GM19023 (cell line): ENCODE data around the gene OPN4.

Source experiments
- ATAC-seq: cut with Tn5 transposase; IDR thresholded peaks from one replicate; pipeline ENCODE4 v1.9.1; 2021; ENCODE audit warnings: mild to moderate bottlenecking, moderate library complexity; ENCODE audit not compliant: unreplicated experiment

OPN4 gene

DNA sequence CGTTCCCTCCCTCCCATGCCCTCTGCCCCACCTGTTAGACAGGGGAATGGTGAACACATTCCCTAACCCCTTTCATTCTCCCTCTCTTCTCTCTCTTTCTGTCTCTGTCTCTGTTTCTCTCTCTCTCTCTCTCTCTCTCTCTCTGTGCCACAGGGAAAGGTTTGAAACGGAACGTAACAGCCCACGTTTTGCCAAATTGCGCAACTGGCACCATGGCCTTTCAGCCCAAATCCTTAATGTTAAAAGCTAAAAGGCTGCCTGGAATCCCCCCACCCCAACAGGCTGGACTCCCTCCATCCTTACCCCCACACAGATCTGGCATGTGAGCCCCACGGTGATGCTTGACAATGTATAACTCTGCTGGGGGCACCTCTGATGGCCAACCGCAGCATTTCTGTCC lies 44.8 kb downstream of the OPN4 start:
- no peak for ATAC-seq

DNA sequence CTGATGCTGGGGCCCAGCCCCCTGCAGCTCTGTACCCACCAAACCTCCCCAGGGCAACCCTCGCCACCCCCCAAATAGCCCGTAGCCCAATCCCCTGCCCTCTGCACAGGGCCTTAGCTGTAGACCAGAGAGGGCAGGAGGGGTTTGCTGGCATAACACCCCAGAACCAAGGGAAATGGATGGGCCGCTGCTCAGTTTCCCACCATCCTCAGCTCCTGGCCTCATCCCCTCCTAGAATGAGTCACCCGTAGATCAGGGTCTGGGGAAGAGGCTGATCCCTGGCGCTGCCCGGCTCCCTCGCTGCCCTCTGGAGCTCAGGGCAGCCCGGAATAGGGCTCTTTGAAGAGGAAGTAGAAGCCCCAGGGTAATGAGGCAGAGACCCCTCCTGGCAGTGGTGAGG lies 45.2 kb downstream of the OPN4 start:
- no peak for ATAC-seq

DNA sequence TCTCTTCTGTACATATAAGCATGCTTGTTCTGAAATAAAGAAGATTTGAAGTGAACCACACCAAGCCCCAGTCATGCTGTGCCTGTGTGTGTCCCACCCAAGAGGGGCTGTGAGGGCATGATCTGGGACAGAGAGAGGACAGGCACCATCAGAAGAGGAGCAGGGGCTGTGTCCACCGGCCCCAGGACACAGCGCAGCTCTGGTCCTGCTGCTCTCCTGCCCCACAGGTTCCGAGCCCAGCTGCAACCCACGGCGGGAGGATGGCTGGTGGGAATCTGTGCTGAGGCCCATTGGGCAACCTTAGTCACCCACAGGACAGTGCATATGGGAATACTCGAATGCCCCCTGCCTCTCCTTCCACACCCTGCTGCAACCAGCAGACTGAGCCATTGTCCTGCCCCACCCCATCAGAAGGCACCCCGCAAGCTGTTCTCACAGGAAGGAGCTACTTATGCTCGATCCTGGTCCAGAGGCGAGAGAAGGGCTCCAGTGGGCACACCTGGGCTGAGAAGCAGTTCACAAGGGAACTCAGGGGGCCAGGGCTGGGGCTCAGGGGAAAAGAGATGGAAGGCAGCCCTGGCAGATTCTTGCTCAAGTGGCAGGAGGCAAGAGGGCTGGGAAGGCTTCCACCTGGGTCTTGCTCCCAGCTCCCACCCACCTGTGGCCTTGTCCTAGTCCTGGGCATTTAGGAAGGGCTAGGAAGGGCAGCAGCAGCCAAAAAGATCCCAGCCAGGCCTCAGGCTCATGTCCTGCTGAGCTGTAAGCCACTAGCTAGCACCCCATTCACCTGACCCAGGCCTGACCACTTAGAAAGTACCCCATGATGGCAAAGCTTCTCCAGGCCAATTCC lies 45.9 kb downstream of the OPN4 start:
- ATAC-seq: no peak

DNA sequence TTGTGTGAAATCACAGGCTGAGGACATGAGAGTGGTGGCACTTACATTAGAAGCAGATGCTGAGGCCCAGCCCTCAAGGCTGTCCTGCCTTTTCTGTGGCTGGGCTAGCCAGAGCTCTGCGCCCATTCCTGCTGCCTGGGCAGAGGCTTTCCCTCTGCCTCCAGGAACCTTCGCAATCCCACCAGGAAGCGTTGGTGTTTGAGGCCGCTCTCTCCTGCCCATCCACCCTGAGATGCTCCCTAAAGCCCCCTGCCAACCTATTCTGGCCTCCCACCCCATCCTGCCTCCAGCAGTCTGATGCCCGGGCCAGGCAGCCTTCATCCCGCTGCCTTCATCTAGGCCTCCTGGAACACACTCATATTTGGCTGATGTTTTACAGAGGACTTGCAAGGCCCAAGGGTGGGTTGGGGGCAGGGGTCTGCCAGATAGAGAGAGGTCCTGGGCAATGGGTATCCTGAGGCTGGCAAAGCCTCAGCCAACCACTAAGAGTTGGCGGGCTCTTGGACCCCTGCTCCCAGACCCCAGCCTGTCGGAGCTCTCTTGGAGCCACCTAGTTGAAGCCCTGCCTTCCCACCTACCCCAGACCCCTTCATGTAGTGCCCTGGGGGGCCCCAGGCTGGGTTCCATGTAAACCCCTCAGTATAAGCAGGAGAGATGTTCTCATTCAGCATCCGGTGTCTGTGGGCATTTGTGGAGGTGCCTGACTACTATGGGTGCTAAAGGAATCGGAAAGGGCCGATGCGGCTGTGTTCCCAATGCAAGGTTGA lies 46.7 kb downstream of the OPN4 start:
- no peak for ATAC-seq

DNA sequence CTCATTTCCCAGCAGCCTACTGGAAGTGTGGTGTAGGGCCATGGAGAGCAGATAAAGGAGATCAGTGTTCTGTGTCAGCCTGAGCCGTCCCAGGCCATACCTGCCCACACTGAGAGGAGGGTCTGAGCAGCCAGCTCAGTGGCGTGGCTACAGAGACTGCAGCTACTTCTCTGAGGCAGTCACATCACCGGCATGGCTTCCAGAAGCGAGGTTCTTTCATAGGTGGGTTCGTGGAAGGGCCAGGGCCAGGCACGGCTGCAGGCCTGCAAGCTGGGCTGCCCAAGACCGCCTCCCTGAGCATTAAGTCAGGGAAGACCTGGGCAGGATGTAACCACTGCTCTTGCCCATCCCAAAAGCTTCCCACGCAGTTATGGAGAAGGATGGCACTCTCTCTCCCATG lies 48.8 kb downstream of the OPN4 start:
- ATAC-seq: no peak

DNA sequence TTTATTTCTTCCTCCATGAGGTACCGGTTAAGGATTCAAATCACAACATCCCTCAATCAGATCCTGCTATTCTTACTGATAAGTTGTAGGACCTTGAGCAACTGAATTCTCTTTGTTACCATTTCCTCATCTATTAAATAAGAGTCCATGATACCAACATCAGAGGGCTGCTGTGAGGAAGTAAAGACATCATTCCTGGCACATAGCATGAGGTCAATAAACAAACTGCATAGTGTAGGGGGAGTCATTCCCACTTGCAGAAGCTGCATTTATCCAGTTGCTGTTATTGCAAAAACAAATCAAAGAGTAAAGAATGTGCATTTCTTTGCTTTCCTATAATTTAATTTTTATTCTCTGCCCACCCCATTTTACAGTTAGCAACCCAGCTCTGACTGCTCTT lies 50.8 kb downstream of the OPN4 start:
- ATAC-seq: no peak

DNA sequence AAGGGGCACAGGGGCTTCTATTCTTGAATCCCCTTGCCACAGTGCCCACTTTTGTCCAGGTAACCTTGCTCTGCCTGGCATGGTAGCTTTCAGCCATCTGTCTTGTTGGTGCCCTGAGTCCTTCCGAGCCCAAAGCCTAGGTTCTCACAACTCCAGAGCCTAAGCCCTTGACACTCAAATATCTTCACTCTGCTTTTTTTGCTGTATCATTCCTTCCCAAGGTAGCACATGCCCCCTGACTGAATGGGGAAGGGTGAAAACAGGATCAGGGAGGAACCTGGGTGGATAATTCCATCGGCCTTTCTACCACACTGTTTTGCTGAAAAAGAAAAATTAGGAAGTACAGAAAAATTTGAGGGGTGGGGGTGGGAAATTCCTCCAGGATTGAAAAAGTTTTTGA lies 51.6 kb downstream of the OPN4 start:
- no peak for ATAC-seq

DNA sequence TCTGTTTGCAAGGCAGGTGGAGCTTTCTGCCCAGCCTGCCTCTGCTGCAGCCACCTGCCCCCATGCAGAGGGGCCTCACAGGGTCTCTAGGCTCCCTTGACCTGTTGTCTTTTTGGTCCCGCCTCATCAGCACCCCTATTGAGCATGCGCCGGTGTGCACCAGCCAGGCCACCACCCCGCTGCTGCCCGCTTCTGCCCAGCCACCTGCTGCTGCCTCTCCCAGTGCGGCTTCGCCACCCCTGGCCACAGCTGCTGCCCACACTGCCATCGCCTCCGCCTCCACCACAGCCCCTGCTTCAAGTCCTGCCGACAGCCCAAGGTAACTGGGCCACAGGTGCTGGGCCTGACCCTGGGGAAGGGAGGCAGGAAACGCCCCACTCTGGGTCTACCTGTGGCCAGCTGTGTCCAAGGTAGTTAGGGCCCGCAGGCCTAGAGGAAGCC lies 52.1 kb downstream of the OPN4 start:
- ATAC-seq: no peak

DNA sequence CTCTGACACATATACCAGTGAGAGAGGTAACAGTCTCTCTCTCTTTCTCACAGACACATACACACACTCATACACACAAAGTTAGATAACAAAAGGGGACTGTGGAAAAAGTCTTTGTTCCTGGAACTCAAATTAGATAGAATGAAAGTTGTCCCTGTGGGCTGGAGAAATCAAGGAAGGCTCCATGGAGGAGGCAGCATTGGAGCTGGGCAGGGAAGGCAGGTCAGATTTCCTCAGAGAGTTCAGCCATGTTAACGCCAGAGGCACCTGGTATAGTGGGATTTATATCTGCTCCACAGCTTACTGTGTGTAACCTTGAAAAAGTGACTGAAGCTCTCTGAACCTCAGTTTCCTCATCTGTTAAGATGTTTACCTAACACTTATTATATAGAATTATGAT lies 52.6 kb downstream of the OPN4 start:
- no peak for ATAC-seq

DNA sequence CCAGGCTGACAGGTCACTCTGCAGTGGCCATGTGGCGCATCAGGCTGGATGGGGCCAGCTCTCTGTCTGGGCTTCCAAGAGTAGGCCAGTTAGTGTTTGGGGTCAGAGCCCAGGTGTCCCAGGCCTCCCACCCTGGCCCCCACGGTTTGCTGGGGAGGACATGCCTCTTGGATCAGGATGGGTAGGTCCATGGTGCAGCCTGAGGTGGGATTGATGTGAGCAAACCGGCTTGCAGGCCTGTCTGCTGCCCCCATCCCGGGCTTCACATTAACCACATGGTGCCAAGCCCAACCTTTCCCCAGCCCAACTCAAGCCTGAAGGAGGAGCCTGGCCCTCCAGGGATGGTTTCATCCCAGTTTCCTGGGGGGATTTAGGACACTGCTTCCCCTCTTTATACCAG lies 53.2 kb downstream of the OPN4 start:
- ATAC-seq: no peak

DNA sequence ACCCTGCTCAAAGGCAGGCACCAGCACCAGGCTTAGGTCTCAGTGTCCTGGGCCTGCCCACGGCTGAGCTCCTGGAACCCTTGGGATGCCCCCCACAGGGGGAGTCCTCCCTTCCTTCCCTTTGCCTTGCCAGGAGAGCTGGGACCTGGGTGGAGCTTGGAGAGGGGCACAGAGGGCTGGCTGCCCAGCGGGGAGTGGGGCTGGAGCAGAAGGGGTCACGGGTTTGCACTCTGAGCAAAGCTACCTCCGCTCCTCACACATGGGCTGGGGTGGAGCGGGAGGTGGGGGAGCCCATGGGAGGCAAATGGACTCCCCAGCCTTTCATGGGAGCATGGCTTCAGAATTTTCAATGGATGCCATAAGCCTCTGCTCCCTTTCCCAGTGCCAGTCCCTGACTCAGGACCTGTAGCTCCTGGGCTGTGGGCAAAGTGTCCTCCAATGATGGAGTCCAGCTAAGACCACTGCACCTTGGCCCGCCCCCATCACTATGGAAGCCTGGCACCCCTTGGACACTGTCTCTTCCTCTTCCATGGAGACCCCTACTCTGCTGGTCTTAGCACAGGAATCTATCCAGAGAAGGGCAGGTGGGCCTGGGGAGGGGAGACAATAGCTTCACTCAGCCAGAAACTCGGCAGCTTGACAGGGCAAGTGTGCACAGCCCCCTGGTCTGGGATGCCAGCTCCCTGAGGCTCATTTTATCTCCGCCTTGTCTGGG lies 53.9 kb downstream of the OPN4 start:
- no peak for ATAC-seq

DNA sequence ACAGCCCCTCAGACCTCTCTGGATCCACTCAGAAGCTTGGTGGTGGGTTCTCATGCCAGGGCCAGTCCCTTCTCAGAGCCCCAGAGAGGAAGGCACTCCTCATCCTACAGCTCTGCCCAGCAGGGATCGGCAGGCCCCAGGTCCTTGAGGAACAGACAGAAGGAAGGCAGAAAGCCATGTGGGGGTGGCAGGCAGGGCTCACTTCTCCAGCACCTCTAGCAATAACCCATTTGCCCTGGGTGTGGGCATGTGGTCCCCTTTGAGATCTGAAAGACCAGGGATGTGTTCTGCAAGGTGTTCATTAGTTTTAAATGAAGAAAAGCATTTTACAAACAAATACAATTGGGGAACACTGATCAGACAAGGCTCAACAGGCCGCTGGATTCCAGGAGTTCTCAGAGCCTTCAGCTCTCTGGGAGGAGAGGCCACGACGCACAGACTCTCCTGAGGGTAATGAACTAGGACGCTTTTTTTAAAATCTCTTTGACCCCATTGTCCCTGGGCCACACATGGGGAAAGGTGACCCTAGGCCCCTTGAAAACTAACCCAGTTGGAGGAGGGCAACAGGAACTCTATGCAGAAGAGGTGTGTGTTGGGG lies 54.5 kb downstream of the OPN4 start:
- ATAC-seq: no peak

DNA sequence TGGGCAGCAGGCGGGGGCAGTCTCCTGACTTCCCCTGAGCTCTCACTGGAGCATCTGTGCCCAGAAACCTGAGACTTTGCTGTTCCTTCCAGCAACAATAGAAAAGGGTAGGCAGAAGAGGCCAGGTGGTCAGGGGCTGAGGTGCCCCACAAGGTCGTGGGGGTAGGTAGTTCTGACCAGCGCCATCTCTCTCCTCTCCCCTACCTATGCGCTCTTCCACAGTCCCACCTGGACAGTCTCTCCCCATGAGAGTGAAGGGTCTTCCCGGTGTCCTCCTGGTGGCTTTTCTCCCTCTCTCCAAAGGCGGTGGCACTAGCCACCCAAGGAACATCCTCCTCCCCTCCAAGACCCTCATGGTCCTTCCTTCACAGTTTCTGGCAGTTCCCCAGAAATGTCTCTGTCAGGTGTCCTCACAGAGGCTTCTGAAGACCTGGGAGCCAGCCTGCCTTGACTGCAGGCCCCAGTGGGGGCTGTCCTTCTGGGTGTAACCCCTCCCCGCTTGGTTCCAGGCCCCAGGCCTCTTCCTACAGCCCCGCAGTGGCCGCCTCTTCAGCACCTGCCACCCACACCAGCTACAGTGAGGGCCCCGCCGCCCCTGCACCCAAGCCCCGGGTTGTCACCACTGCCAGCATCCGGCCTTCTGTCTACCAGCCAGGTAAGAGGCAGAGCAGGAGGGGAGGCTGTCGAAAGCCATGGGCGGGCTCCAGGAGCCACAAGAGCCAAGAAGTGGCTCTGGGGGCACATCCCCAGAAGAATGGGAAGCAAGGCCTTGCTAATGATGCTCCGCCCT lies 55.2 kb downstream of the OPN4 start:
- ATAC-seq: no peak

DNA sequence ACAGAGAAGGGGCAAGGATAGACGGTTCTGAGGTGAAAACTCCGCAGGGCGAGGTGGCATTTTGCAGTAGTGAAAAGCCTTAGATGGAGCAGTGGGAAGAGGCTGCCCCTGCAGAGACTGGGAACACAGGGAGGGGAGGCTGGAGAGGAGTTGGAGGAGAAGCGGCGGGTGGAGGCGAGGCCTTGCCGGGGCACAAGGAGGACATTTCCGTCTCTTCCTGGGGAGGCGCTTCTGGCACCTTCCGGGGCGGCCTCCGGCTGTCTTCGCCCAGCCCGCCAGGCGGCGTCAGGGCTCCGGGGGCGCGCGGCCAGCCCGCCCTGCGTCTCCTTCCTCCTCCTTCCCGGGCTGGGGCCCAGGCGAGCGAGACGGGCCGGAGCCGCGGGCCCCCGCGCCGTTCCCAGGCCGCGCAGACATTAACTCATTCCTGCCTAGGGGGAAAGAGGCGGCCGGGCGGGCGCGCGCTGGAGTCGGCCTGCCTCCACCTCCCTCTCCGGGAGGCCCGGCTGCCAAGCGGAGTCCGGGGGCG lies 56.7 kb downstream of the OPN4 start:
- peak; percentile 88 for ATAC-seq

DNA sequence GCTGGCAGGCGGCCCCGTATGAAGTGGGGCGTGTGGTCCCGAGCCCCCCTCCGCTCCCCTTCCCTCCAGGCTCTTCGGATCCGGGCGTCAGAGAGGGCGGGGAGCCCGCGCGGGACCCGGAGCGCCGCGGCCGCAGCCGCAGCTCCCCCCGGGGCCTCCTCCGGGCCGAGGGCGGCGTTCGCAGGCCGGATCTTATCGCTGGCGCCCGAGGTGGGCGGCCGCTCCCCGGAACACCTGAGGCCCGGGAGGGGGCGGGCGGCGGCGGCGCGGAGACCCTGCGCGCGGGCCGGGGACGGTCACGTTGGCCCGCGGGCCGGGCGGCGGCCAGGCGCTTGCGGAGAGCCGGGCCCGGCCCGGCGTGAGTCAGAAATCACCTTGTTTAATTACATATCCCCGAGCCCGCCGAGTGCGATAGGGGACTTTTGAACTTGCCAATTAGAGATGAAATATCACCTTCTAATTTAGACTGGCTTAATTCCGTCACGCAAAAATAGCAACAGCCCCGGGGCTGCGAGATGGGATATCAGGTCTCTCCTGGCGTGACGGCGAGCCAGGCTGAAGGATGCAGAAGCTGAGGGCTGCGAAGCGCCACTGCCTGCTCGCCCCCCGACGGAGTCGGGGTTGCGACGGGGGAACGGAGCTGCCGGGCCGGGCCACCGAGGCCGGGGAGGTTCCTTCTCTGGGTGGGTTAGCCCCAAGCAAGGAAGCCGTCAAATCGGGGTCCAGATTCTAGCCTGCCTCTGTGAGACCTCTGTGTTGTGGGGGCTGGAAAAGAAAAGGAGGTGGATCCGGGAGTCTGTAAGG lies 57.4 kb downstream of the OPN4 start:
- ATAC-seq: peak; percentile 56

DNA sequence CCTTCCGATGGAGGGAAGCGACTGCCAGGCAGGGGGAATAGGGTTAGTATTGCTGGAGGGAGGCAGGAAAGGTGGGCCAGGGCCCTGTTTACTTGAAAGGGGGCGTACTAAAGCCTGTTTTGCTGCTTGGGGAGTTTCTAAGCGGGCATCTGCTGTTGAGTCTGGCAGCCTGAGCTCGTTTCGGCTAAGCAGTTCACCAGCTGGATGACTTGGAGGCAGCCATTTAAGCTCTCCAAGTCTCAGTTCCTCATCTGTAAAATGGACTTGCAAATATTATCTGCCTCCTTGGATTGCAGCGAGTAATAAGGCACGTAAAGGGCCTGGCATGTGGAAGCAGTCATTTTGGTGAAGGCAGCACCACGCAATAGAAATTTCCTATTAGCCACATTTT lies 58.0 kb downstream of the OPN4 start:
- no peak for ATAC-seq

DNA sequence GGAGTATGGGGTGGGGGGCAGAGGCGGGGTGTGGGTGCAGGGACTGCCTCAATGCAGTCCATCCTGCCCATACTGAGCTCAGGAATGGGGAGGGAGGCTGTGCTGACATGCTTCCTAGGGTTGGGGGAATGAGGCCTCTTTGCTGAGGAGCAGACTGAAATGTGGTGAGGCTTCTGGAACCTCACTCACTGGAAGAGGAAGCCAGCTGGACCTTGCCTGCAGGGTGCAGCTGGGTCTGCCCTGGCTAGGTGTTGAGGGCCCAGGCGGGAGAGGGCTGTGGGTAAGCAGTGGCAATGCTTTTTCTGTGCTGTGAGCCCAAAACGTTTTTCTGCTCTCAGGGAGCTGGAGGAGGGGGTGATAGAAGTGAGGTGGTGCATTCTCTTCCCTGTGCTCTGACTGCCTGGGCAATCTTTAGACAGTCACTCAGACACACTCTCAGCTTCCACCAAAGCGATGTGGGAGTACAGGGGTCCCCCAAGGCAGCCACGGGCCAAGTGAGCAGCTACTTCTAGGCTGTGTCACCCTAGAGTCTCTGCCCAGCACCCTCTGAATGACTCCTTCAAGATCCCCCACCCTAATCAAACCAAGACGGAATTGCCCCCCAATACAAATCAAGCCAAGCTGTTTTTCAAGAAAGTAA lies 60.9 kb downstream of the OPN4 start:
- no peak for ATAC-seq

DNA sequence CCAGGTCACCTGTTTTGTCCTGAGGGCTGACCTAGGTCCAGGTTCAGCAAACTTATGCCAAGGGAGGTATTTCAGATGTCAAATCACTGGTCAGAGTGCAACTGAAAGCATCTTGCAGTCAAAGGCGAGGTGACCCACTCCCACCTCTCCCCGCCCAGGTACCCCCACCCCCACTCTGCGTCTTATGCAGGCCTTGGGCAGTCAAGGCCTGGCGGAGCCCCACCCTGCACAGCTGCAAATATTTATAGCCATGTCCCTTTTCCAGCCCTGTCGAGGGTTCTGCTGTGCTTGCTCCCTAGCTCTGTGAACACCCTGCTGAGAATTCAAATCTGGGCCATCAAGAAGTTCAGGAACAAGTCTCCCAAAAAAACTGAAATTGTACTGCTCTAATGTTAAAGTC lies 61.5 kb downstream of the OPN4 start:
- ATAC-seq: no peak
